ENCODE data around the gene PXMP2.

DNA sequence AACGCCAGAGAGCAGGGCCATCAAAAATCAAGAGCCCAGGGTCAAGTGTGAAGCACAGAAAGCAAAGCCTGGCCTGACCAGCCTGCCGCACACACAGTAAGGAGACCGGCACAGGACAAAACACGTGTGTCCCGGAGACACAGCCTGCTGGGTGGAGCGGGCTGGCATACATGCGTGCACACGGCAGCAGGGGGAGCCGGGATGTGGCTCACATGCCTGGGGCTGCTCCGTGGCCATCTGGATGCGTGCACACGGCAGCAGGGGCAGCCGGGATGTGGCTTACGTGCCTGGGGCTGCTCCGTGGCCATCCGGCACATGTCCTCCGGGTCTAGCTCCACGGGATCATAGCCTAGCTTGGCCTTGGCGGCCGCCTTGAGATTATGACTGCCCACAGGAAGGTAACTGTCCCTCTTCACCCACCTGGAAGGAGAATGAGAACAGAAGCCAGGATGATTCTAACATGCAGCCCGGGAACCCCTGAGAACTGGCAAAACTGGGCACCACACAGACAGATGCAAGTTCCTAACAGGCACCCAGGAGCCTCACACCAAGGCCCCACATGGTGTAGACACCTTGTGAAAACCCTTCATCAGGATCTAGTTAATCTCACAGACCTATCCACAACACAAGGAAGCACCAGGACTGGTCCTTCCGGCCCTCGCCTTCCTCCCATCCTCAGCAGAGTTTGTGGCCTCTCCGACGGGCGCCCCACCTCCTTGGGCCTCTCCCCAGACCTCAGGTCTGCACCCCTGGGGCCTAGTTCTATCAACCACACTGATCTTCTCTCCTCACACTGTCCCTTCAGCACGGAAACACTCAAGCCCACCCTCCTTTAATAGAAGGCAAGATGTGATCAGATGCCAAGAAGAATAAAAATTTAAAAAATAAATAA lies 13.9 kb upstream of the PXMP2 start:
- no peak for TF ChIP-seq POLR2A (IDR thresholded peaks at IDR 0.05; ENCODE audit: extremely low read depth, insufficient read length)
- TF ChIP-seq CTCF (IDR thresholded peaks at IDR 0.05; ENCODE audit: low read depth, low read length), result no peak

Measured in NB4 (cell line).